Left cardiac atrium (tissue), 4 donors: Measurements from ENCODE around the gene TNFAIP1. TPM values are rescaled to one million over a fixed set of nuclear protein-coding genes. Genes with fewer than 3 reads are reported as not detected.

Source experiments
- ATAC-seq, 2 donors: fragments of 200-7000 bp; cut with Tn5 transposase; one replicate each; pipeline ENCODE4 v1.9.1; 2020; ENCODE audit warnings: mild to moderate bottlenecking in 2 of 2, moderate library complexity in 2 of 2
- DNase-seq: peaks from one replicate; pipeline ENCODE4 v3.0.0-alpha.2; 2020
- intact Hi-C, 2 donors: fragments of 100-400 bp; cut with DNase I; formaldehyde crosslinking; loops; one replicate each; pipeline versions ENCODE4 v1.14.1 to v1.15.1; 2022 to 2023
- microRNA-seq, 2 donors: library from miRNA; unstranded; fragments of <30 nt; microRNA quantifications; one replicate each; pipeline ENCODE4 v1.2.0, GENCODE V29; 2020
- total RNA-seq, 2 donors: library from RNA; stranded (reverse); fragmentation: NEBNext Ultra II Directional; extraction: Animal tissue kit (Norgen Biotek cat#: 25700); gene quantifications; one replicate each; pipeline ENCODE4 v1.2.1, GENCODE V29; 2021
- donor health status: DM: no; HTN: yes; CAD: no.
- donor health status: DM: no; HTN: yes; CAD: no; lungs with severe emphysema.
- donor health status: DM: yes; HTN: yes; CAD: no.
- donor health status: Dilated cardiomyopathy.

The TNFAIP1 gene
- total RNA-seq, 2 donors from 2014 or later: 26.4 to 83.8 TPM

- intact Hi-C loops: no loop called here
- DNase-seq (no peak), ATAC-seq (no peak)
Observed at GRCh38 chr17:28390141-28390540, 54.6 kb downstream of the TNFAIP1 start.

DNA sequence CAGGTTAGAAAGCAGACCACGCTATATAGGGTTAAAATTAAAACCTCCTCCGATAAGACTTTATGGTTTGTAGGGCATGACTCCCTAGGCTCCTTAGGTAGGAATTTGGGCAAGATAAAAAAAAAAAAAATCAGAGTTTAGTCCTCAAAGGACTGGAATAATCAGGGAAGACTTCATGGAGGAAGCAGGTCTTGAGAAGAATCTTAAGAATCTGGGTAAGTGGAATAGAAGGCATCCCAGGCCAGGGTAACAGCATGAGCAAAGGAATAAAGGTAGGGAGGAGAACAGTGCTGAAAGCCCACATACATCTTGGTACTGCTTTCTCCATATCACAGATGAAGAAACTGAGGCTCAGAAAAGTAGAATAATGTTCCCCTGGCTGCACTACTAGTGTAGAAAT lies 55.0 kb downstream of the TNFAIP1 start:
- DNase-seq (no peak), ATAC-seq (no peak)
- intact Hi-C loops: no loop called here

GRCh38 chr17:28390984-28391383 lies 55.4 kb downstream of the TNFAIP1 start:
- DNase-seq (no peak), ATAC-seq (no peak)
- intact Hi-C loops: no loop called here

DNA sequence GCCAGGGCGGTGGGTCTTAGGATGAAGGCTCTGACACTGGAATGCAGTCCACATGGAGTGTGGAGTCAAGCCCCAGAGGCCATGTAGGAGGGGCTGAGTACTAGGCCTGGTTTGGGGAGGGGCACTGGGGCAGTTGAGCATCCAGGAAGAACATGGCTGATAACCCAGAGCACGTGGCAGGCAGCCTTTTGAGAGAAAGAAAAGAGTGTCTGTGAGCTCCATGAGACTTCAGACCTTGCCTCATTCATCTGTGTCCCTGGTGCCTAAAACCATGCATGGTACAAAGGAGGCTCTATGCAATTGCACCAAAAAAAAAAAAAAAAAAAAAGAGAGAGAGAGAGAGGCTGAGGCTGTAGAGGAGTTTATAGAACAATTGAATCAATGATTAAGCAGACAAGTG lies 55.8 kb downstream of the TNFAIP1 start:
- ATAC-seq (no peak), DNase-seq (no peak)
- intact Hi-C loops: no loop called here

- intact Hi-C loops: no loop called here
- no peak for DNase-seq
- no peak for ATAC-seq
Observed at GRCh38 chr17:28392491-28392890, 56.9 kb downstream of the TNFAIP1 start.

- no peak for DNase-seq
- intact Hi-C loops: no loop called here
- no peak for ATAC-seq
Observed at GRCh38 chr17:28394337-28395116, 59.0 kb downstream of the TNFAIP1 start.

DNA sequence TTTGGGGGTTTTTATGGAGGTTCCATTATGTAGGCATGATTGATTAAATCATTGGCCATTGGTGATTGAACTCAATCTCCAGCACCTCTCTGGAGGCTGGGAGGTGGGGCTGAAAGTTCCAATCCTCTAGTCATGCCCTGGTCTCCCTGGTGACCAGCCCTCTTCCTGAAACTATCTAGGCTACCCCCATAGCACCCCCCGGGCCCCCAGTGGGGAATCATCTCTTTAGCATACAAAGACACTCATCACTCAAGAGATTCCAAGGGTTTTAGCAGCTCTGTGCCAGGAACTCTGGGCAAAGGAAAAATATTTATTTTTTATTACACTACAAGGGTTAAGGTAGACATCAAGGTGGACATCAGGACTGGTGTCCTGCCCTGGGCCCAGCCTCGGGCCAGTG lies 59.9 kb downstream of the TNFAIP1 start:
- ATAC-seq (no peak), DNase-seq (no peak)
- intact Hi-C loops: no loop called here

DNA sequence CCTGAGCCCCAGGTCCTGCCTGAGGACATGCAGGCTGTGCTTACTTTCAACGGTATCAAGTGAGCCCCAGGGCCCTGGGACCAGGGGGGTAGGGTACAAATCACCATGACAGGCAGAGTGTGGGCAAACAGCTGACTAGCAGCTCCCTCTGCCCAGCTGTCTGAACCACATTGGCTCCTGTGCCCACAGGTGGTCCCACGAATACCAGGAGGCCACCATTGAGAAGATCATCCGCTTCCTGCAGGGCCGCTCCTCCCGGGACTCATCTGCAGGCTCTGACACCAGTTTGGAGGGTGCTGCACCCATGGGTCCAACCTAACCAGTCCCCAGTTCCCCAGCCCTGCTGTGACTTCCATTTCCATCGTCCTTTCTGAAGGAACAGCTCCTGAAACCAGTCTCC lies 60.4 kb downstream of the TNFAIP1 start:
- ATAC-seq (no peak), DNase-seq (no peak)
- intact Hi-C loops: no loop called here

Small RNAs within 50 kb of the gene (microRNA-seq; reads per million reads assigned to microRNA genes)
- 0 to 0.20 reads per million in 2 donors for gene MIR4723

Other genes with a start within 250 kb of the TNFAIP1 start
- 1 to 10 TPM; 5.4 to 6.0 TPM for gene TMEM97, start 16.6 kb upstream of the TNFAIP1 start, total RNA-seq
- gene IFT20, start 289 bp upstream of the TNFAIP1 start, total RNA-seq: 10 to 100 TPM; 17.7 to 21.0 TPM
- gene POLDIP2, start 21.8 kb downstream of the TNFAIP1 start, total RNA-seq: 100 to 1,000 TPM in 1 of 2 donors, 10 to 100 TPM in 1; 96.3 to 107 TPM
- gene SEBOX, start 29.4 kb downstream of the TNFAIP1 start, total RNA-seq: not detected
- 10 to 100 TPM; 14.3 to 24.3 TPM for gene VTN, start 34.5 kb downstream of the TNFAIP1 start, total RNA-seq
- gene SARM1, start 35.9 kb downstream of the TNFAIP1 start, total RNA-seq: 10 to 100 TPM in 1 of 2 donors, 1 to 10 TPM in 1; 6.1 to 10.3 TPM
- 1 to 10 TPM; 7.0 to 9.9 TPM for gene SLC46A1, start 70.5 kb downstream of the TNFAIP1 start, total RNA-seq
- not detected for gene SLC13A2, start 137.9 kb downstream of the TNFAIP1 start, total RNA-seq
- not detected for gene FOXN1, start 170.6 kb downstream of the TNFAIP1 start, total RNA-seq
- 10 to 100 TPM; 13.6 to 23.6 TPM for gene UNC119, start 216.9 kb downstream of the TNFAIP1 start, total RNA-seq
- 10 to 100 TPM; 39.9 to 41.4 TPM for gene PIGS, start 235.8 kb downstream of the TNFAIP1 start, total RNA-seq
- 100 to 1,000 TPM; 138 to 164 TPM for gene ALDOC, start 241.1 kb downstream of the TNFAIP1 start, total RNA-seq